ENCODE data around the gene FAM227B. TPM values are rescaled to one million over a fixed set of nuclear protein-coding genes. Genes with fewer than 3 reads are reported as not detected.

The FAM227B gene
- total RNA-seq, 1 experiment from 2014 or later: 2.3 TPM

DNA sequence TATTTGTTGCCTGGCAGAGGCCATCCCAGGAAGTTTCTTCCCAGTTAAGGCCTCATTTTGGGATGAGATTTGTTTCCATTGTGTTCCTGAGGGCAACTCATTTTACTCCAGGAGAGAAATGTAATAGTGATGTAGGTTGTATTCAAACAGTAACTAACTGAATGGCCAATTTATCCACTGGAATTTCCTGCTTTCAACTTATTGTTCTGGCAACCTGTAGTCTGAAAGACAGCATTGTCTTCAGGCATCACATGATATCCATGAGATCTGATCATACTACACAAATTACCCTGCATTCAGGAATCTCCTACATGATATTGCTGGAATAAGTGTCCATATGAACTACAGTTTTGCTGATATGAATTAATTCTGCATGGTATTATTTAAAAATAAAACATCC lies 277.1 kb downstream of the FAM227B start:
- Mint-ChIP-seq H3K27ac (ENCODE audit: unreplicated experiment) (no peak overlapping the region), H3K9me3 (ENCODE audit: unreplicated experiment) (no peaks in the 10 kb centered on the region), H3K4me3 (ENCODE audit: unreplicated experiment) (no peak overlapping the region), H3K27me3 (ENCODE audit: insufficient read depth, unreplicated experiment) (no peaks in the 10 kb centered on the region), H3K36me3 (ENCODE audit: insufficient read depth, unreplicated experiment) (no peaks in the 10 kb centered on the region), H3K4me1 (ENCODE audit: low read depth, unreplicated experiment) (no peaks in the 10 kb centered on the region)
- Histone ChIP-seq H3K27me3 (replicated peaks; ENCODE audit: control insufficient read depth, insufficient read depth, low read length) (no peaks in the 10 kb centered on the region), H3K4me3 (ENCODE audit: low read depth, low read length) (no peak overlapping the region), H3K36me3 (ENCODE audit: control insufficient read depth, insufficient read depth, low read length) (no peaks in the 10 kb centered on the region), H3K9me3 (no peaks in the 10 kb centered on the region), H3K4me1 (no peaks in the 10 kb centered on the region)
- intact Hi-C loops (cut with micrococcal nuclease; ENCODE audit: unreplicated experiment): no loop called here
- no peak for DNase-seq
- no TSS peak for BruUV-seq (replicated peaks)
- ChIA-PET CTCF (no interaction called here), POLR2A (no interaction called here)
- TF ChIP-seq, protein P1, sequence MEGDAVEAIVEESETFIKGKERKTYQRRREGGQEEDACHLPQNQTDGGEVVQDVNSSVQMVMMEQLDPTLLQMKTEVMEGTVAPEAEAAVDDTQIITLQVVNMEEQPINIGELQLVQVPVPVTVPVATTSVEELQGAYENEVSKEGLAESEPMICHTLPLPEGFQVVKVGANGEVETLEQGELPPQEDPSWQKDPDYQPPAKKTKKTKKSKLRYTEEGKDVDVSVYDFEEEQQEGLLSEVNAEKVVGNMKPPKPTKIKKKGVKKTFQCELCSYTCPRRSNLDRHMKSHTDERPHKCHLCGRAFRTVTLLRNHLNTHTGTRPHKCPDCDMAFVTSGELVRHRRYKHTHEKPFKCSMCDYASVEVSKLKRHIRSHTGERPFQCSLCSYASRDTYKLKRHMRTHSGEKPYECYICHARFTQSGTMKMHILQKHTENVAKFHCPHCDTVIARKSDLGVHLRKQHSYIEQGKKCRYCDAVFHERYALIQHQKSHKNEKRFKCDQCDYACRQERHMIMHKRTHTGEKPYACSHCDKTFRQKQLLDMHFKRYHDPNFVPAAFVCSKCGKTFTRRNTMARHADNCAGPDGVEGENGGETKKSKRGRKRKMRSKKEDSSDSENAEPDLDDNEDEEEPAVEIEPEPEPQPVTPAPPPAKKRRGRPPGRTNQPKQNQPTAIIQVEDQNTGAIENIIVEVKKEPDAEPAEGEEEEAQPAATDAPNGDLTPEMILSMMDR (IDR thresholded peaks at IDR 0.05; ENCODE audit: insufficient read depth in 1 of 2, low read depth in 1 of 2, low read length in 1 of 2, severe bottlenecking in 1 of 2, unreplicated experiment in 1 of 2): no peak

DNA sequence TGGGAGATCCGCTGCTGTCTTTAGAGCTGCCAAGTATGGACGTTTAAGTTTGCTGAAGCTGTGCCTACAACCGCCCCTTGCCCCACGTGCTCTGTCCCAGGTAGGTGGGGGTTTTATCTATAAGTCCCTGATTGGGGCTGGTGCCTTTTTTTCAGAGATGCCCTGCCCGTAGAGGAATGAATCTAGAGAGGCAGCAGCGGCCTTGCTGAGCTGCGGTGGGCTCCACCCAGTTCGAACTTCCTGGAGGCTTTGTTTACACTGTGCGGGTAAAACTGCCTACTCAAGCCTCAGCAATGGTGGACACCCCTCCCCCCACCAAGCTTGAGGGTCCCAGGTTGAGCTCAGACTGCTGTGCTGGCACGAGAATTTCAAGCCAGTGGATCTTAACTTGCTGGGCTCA lies 281.0 kb downstream of the FAM227B start:
- H3K4me3 Mint-ChIP-seq (ENCODE audit: unreplicated experiment): no peak overlapping the region
- peaks cover 6% of the 10 kb centered on the region for H3K36me3 Mint-ChIP-seq (ENCODE audit: insufficient read depth, unreplicated experiment)
- intact Hi-C loops (cut with micrococcal nuclease; ENCODE audit: unreplicated experiment): no loop called here
- H3K36me3 ChIP-seq (ENCODE audit: control insufficient read depth, insufficient read depth, low read length): no peaks in the 10 kb centered on the region
- no peaks in the 10 kb centered on the region for H3K9me3 Mint-ChIP-seq (ENCODE audit: unreplicated experiment)
- H3K9me3 ChIP-seq: no peaks in the 10 kb centered on the region
- H3K4me3 ChIP-seq (ENCODE audit: low read depth, low read length): no peak overlapping the region
- no peak overlapping the region for H3K27ac Mint-ChIP-seq (ENCODE audit: unreplicated experiment)
- H3K27me3 Mint-ChIP-seq (ENCODE audit: insufficient read depth, unreplicated experiment): no peaks in the 10 kb centered on the region
- BruUV-seq (replicated peaks): no TSS peak
- TF ChIP-seq, protein P1 (IDR thresholded peaks at IDR 0.05; ENCODE audit: insufficient read depth in 1 of 2, low read depth in 1 of 2, low read length in 1 of 2, severe bottlenecking in 1 of 2, unreplicated experiment in 1 of 2): no peak
- CTCF ChIA-PET: interaction anchor here (0.6 kb wide), 1 partner anchor 132 kb away, joined by 4 read pairs; no protein-coding TSS in a partner anchor
- no peaks in the 10 kb centered on the region for H3K4me1 ChIP-seq
- no peaks in the 10 kb centered on the region for H3K27me3 ChIP-seq (replicated peaks; ENCODE audit: control insufficient read depth, insufficient read depth, low read length)
- no peaks in the 10 kb centered on the region for H3K4me1 Mint-ChIP-seq (ENCODE audit: low read depth, unreplicated experiment)
- POLR2A ChIA-PET: no interaction called here
- DNase-seq: no peak

DNA sequence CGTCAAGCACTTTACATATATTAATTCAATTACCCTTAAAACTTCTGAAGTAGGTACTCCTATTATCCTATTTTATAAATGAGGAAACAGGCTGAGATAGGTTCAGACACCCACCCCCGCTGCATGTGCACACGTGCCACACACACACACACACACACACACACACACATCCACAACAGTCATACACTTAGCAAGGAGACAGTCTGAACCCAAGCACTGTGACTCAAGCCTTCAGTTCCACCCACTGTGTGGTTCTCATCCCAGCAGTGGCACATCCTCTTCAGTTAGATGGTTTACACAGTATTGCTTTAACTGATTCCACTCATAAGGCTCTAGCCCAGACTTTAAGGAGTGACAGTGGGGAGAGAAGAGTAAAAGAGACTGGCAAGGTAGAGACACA lies 288.7 kb downstream of the FAM227B start:
- Mint-ChIP-seq H3K4me1 (ENCODE audit: low read depth, unreplicated experiment) (peaks cover 8% of the 10 kb centered on the region), H3K27me3 (ENCODE audit: insufficient read depth, unreplicated experiment) (no peaks in the 10 kb centered on the region), H3K27ac (ENCODE audit: unreplicated experiment) (no peak overlapping the region), H3K36me3 (ENCODE audit: insufficient read depth, unreplicated experiment) (peaks cover 10% of the 10 kb centered on the region), H3K4me3 (ENCODE audit: unreplicated experiment) (no peak overlapping the region), H3K9me3 (ENCODE audit: unreplicated experiment) (no peaks in the 10 kb centered on the region)
- Histone ChIP-seq H3K36me3 (ENCODE audit: control insufficient read depth, insufficient read depth, low read length) (no peaks in the 10 kb centered on the region), H3K4me3 (ENCODE audit: low read depth, low read length) (no peak overlapping the region), H3K27me3 (replicated peaks; ENCODE audit: control insufficient read depth, insufficient read depth, low read length) (no peaks in the 10 kb centered on the region), H3K9me3 (no peaks in the 10 kb centered on the region), H3K4me1 (peaks cover 22% of the 10 kb centered on the region)
- CTCF ChIA-PET: no interaction called here
- intact Hi-C loops (cut with micrococcal nuclease; ENCODE audit: unreplicated experiment): no loop called here
- POLR2A ChIA-PET: no interaction called here
- no TSS peak for BruUV-seq (replicated peaks)
- TF ChIP-seq, protein P1 (IDR thresholded peaks at IDR 0.05; ENCODE audit: insufficient read depth in 1 of 2, low read depth in 1 of 2, low read length in 1 of 2, severe bottlenecking in 1 of 2, unreplicated experiment in 1 of 2): no peak
- DNase-seq: no peak

Data from Caco-2 (cell line).